DMS53 treated with DMSO at 0.1 percent for 48 hours (cell line): ENCODE measurements around the gene MYO16.
"Not testable (repeated sequence)": the region's sequence is repeated elsewhere in the genome, so short reads cannot be mapped to it uniquely, and the experiment has no call there.

Experiments used
- DNase-seq: peaks from one replicate; lab custom pipeline; 2025; ENCODE audit not compliant: unreplicated experiment; lab: John Stamatoyannopoulos, UW

Gene MYO16

DNA sequence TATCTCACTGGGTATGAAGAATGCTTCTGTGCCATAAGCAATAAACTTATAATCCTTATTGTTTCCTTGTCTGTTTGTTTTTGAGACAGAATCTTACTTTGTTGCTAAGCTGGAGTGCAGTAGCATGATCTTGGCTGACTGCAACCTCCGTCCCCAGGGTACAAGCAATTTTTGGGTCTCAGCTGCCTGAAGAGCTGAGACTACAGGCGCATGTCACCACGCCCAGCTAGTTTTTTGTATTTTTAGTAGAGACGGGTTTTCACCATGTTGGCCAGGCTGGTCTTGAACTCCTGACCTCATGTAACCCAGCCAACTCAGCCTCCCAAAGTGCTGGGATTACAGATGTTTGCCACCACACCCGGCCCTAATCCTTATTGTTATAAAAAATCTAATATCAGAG, 112.5 kb downstream of the MYO16 start:
- DNase-seq = no peak

- DNase-seq = no peak
These were observed 113.5 kb downstream of the MYO16 start for GRCh38 chr13:108742701-108743451.

GRCh38 chr13:108743522-108743921, 114.1 kb downstream of the MYO16 start:
- DNase-seq = no peak

GRCh38 chr13:108747843-108748242, 118.4 kb downstream of the MYO16 start:
- no peak for DNase-seq

GRCh38 chr13:108752276-108752675, 122.9 kb downstream of the MYO16 start:
- DNase-seq = no peak

GRCh38 chr13:108755083-108755482, 125.7 kb downstream of the MYO16 start:
- no peak for DNase-seq

DNA sequence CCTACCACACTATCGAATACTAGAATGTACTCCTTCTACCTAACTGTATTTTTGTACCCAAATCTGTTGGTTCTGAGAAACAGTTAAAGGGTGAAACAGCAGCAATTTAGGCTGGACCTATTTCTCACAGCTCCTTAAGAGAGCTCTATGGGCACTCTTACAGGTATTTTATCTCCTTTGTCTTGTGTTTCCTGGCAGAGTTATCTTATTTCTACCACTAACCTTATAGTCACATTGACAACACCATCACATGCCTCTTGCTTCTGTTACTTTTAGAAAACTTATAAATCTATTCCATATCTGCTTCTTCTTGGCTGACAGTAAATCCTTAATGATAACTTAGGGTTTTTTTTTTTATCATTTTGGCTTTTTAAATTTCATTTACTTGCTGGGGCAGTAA, 130.7 kb downstream of the MYO16 start:
- DNase-seq = no peak

DNA sequence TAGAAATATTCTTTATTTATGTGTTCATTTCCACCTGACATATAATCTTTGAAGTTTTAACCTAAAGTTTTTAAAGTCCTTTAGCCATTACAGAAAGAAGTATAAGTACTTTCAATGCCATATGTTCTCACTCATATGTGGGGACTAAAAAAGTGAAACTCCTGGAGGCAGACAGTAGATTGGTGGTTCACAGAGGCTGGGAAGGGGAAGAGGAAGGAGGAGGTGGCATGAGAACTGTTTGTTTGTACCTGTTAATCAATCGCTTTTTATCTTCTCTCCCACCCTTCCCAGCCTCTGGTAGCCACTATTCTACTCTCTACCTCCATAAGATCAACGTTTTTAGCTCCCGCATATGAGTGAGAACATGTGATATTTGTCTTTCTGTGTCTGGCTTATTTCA, 131.1 kb downstream of the MYO16 start:
- DNase-seq = no peak

- no peak for DNase-seq
These were observed 138.6 kb downstream of the MYO16 start for GRCh38 chr13:108768035-108768434.

DNA sequence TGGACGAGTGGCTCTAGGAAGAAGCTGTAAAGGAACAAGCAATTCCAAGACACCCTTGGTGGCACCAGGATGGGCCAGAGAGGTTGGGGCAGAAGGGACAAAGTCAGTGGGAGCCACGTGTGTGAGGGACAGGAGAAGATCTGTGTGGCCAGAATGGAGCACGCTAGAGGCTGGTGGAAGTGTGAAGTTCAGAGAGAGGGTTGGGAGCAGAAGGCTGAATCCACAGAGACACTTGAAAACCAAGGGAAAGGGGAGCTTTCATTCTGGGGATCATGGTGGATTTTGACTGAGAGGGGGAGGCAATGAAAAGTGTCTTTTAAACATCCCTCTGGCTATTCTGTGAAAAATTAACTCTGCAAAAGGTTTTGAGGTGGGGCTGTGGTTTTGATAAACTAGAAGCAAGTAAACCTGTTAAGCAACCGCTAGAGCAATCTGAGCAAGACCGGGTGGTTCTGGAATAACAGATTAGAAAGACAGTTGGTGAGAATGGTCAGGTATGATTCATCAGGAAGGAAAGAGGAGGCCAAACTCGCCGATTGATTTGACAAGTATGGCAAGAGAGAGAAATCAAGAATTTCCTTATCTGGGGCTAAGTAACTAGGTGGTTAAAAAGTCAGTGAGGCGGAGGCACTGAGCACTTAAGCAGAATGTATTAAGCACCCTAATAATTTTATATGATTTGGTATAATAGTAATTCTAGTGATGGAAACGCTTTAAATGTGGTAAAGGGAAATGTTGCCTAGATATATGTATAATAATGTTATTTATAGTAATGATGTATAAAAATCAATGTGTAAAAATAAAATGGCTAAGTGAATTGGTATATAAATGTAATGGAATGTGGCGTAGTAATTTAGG, 140.0 kb downstream of the MYO16 start:
- no peak for DNase-seq

DNA sequence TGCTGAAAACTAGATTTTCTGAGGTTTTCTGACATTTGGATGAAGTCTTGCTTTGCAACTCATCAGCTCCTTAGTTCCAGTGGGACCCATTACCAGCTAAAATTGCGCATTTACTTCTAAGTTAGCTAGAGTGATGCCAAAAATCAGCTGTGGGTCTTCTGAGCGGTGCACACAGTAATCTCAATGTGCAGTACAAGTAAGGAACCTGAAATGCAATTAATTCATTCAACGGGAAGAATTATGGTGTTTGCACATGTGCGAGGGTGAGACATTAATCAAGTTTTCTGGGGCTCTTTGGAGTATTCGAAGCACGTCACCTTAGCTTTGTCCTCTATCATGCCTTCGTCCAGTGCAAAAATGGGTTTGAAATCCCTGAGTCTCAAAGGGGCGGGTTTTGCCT, 146.2 kb downstream of the MYO16 start:
- DNase-seq = no peak

GRCh38 chr13:108776650-108777049, 147.2 kb downstream of the MYO16 start:
- DNase-seq = no peak

DNA sequence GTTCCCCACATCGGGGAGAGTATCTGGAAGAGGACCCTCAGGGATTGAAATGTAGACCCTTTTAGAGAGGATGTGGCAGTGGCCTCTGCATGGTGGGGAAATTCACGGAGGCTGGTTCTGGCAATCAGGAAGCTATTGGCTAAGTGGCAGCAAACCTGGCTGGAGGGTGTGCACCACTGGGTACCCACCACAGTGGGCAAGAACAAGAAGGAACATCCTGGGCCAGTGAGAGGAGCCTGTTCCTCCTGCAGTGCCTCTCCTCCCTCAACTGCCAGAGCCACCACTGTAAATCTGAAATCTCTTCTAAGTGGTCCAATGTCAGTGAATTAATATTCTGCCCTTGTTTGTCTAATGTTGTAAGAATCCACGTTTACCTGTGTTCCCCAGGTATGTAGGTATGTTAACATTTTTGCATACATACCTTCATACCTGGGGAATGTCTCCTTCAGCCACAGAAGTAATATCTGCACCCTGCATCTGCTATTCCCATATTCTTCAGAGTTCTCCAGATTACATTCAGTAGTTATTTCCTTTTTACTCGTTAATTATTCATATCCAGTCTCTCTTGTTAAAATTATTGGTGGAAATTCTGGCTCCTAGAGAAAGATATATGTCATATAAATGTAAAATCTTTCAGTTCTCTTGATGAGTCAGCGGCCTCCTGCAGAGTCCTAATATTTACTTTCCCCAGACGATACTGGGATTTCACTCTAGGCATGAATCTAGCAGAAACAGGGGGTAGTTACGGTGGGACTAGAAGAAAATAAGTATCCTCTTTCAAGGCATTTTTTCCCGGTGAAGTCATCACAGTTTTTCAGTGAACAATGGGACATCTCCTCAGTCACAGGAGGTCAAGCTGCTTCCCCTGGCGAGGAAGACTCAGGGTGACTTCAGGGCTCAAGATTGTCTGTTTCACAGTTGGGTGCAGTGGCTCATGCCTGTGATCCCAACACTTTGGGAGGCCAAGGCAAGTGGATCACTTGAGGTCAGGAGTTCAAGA, 148.3 kb downstream of the MYO16 start:
- no peak for DNase-seq

DNA sequence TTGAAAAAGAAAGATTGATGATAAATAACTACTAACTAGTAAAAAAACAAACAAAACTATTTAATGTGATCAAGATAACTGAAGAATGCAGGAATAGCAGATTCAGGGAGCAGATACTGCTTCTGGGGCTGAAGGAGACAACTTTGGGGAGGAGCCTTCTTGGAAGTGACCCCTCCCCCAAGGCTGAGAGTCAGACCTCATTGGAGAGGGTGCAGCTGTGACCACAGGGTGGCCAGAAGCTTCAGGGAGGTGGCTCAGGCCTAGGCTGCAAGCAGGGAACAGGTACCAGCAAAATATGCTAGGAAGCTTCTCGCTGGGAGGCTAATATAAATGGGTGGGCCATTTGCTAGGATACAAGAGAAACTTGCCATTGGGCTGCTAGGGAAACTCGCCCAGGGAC, 149.9 kb downstream of the MYO16 start:
- no peak for DNase-seq

DNA sequence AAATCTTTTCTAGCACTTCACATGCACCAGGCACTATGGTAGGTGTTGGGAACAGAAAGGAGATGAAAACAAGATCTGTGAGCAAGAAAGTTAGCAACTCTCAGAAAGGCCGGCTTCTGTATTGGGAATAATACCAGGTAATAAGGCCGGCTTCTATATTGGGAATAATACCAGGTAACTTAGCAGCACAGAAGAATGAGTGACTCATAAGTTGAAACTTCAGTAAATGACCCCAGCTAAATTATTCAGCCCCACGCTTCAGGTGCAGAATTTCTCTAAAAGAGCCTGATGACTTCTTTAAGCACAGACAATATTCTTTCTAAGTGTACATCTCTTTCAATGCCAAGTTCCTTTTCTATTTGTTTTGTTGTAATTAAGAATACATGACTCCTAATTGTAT, 151.3 kb downstream of the MYO16 start:
- DNase-seq = no peak

GRCh38 chr13:108781312-108781711, 151.9 kb downstream of the MYO16 start:
- DNase-seq = no peak

DNA sequence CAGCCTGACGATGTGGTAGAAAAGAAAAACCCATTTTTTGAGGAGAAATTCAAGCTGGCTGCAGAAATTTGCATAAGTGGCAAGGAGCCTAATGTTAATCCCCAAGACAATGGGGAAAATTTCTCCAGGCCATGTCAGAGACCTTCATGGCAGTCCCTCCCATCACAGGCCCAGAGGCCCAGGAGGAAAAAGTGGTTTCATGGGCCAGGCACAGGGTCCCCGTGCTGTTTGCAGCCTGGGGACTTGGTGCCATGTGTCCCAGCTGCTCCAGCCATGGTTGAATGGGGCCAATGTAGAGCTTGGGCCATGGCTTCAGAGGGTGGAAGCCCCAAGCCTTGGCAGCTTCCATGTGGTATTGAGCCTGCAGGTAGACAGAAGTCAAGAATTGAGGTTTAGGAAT, 153.1 kb downstream of the MYO16 start:
- DNase-seq = not testable (repeated sequence)

- DNase-seq = no peak
These were observed 156.4 kb downstream of the MYO16 start for GRCh38 chr13:108785844-108786243.

DNA sequence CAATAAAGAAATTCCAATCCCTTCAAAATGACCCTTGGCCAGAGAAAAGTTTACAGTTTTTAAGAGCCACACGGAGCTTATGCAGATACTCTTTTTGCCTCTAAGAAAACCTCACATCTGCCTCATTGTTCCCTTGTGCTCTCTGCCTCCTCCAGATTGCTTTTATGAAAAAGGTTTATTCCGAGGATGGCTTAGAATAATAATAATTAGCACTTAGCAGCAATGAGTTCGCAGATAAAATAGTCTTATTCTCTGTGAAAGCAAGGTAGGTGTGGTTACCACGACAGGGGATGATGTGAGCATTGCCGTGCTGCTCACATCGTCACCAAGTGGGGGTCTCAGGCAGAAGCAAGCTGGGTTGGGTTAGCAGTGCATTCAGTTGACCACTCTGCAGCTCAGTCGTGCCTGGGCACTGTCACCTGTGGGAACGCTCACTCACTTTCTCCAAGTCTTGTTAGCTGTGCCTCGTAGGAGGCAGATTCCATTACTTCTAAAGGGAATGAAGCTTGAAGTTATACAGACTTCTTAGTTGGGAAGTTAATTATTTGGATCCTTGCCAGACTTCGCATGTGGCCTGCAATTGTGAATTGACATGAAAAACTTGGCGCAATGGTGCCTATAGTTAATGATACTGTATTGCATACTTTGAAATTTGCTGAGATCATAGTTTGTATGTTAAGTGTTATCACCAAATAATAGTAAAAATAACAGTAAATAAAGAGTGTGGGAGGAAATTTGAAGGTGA, 157.2 kb downstream of the MYO16 start:
- DNase-seq = no peak

DNA sequence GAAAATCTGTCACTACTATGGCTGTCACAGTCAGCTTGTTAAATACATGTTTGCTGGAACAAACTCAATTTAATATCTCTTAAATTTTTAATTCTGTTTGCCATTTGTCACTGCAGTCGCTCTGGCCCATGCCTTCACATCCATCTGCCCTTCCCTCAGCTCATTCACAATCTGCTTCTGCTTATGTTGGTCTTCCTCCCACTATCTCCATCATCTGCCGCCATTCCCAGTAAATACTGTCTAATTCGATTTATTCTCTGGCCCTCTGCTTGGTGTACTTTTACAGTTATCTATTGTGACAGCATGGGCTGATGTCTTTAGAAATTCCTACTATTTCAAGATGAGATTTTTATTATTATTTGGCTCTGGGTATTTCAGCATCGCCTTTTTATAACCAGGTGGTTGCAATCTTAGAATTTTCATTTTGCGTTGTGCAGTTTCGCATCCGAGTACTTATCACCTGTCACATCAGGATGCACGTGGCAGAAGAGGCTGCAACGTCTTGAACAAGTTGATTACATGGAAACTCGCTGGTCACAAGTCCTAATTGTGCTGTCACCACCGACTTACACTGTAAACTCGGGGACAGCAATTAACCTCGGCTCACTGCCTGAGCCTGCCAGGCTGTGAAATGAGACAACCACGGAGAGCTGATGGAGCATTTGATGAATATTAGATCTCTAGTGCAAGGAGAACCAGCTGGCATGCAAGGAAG, 158.4 kb downstream of the MYO16 start:
- DNase-seq = no peak
